OCI-LY3 (cell line): Measurements from ENCODE around the gene NBEA.

Experiments used
- H2AFZ ChIP-seq: fragments of 200-600, 300-600 bp; shearing (Covaris generic); 2 replicates; pipeline ENCODE4 v1.6.0; 2014; ENCODE audit warnings: antibody characterized with exemption, low read depth, low read length
- H3K27ac ChIP-seq: fragments of 200-600, 300-600 bp; sonication (generic); 2 replicates; pipeline ENCODE4 v1.5.1; 2014; ENCODE audit warnings: mild to moderate bottlenecking, low read length, moderate library complexity, mixed read lengths
- H3K27me3 ChIP-seq: fragments of 200-600, 300-600 bp; sonication (generic); 2 replicates; pipeline ENCODE4 v1.6.1; 2014; ENCODE audit warnings: low read depth, low read length, mixed read lengths
- H3K36me3 ChIP-seq: fragments of 200-600, 300-600 bp; sonication (generic); replicated peaks from 2 replicates; pipeline ENCODE3; 2014; ENCODE audit warnings: low read depth, low read length, mixed read lengths
- H3K4me1 ChIP-seq: fragments of 300-600, 200-600 bp; sonication (generic); 2 replicates; pipeline ENCODE4 v1.6.1; 2014; ENCODE audit warnings: low read length, mixed read lengths
- H3K4me2 ChIP-seq: fragments of 200-600, 300-600 bp; sonication (generic); 2 replicates; pipeline ENCODE4 v1.6.1; 2014; ENCODE audit warnings: low read length, mixed read lengths
- H3K4me3 ChIP-seq: fragments of 300-600, 200-600 bp; sonication (generic); 2 replicates; pipeline ENCODE4 v1.5.1; 2014; ENCODE audit warnings: antibody characterized with exemption, mild to moderate bottlenecking, low read length, moderate library complexity
- H3K79me2 ChIP-seq: fragments of 300-600, 200-600 bp; shearing (Covaris generic); 2 replicates; pipeline ENCODE4 v1.6.1; 2014; ENCODE audit warnings: mild to moderate bottlenecking, low read length, mixed read lengths
- H3K9ac ChIP-seq: fragments of 300-600, 200-600 bp; shearing (Covaris generic); 2 replicates; pipeline ENCODE4 v1.6.0; 2014; ENCODE audit warnings: mild to moderate bottlenecking, low read length, moderate library complexity
- H3K9me3 ChIP-seq: fragments of 200-600, 300-600 bp; shearing (Covaris generic); 2 replicates; pipeline ENCODE4 v1.6.1; 2014; ENCODE audit warnings: low read length, mixed read lengths; ENCODE audit not compliant: insufficient read depth
- H4K20me1 ChIP-seq: fragments of 200-600, 300-600 bp; sonication (generic); 2 replicates; pipeline ENCODE4 v1.6.1; 2016; ENCODE audit warnings: low read length, mixed read lengths; ENCODE audit not compliant: insufficient read depth
- CTCF ChIP-seq: fragments of 200-600, 300-600 bp; sonication (generic); IDR thresholded peaks from 2 replicates; pipeline ENCODE4 v1.5.1; 2014; ENCODE audit warnings: antibody characterized with exemption, low read length, low read depth
- EZH2phosphoT487 ChIP-seq: fragments of 200-600 bp; shearing (Covaris generic); IDR thresholded peaks from 2 replicates; pipeline ENCODE4 v1.6.1; 2018; ENCODE audit warnings: antibody characterized with exemption, mixed run types, low read depth

The NBEA gene

GRCh38 chr13:35599384-35599783 is 657.3 kb downstream of the NBEA start:
- Histone ChIP-seq H3K27ac (no peak overlapping the region), H3K36me3 (no peaks in the 10 kb centered on the region), H3K4me3 (no peak overlapping the region), H3K4me1 (no peaks in the 10 kb centered on the region), H3K27me3 (no peaks in the 10 kb centered on the region), H3K9me3 (no peaks in the 10 kb centered on the region), H3K79me2 (no peaks in the 10 kb centered on the region), H3K4me2 (no peak overlapping the region), H2AFZ (no peak overlapping the region), H3K9ac (no peak overlapping the region), H4K20me1 (no peaks in the 10 kb centered on the region)
- TF ChIP-seq EZH2phosphoT487, result no peak
- no peak for TF ChIP-seq CTCF

- Histone ChIP-seq H3K9ac (no peak overlapping the region), H3K4me2 (no peak overlapping the region), H3K4me1 (no peaks in the 10 kb centered on the region), H3K36me3 (no peaks in the 10 kb centered on the region), H3K27ac (no peak overlapping the region), H3K79me2 (no peaks in the 10 kb centered on the region), H3K27me3 (no peaks in the 10 kb centered on the region), H3K4me3 (no peak overlapping the region), H4K20me1 (no peaks in the 10 kb centered on the region), H2AFZ (no peak overlapping the region), H3K9me3 (no peaks in the 10 kb centered on the region)
- no peak for TF ChIP-seq CTCF
- no peak for TF ChIP-seq EZH2phosphoT487
These were observed 658.1 kb downstream of the NBEA start for GRCh38 chr13:35600137-35600536.

GRCh38 chr13:35603593-35604285 is 661.7 kb downstream of the NBEA start:
- Histone ChIP-seq H3K36me3 (no peaks in the 10 kb centered on the region), H3K9me3 (no peaks in the 10 kb centered on the region), H3K4me1 (no peaks in the 10 kb centered on the region), H2AFZ (no peak overlapping the region), H3K4me2 (no peak overlapping the region), H3K27me3 (no peaks in the 10 kb centered on the region), H3K27ac (no peak overlapping the region), H4K20me1 (no peaks in the 10 kb centered on the region), H3K79me2 (no peaks in the 10 kb centered on the region), H3K9ac (no peak overlapping the region), H3K4me3 (no peak overlapping the region)
- TF ChIP-seq EZH2phosphoT487, result no peak
- TF ChIP-seq CTCF, result no peak

GRCh38 chr13:35614666-35615065 is 672.6 kb downstream of the NBEA start:
- no peaks in the 10 kb centered on the region for H3K36me3 ChIP-seq
- H3K27me3 ChIP-seq, result no peaks in the 10 kb centered on the region
- H3K4me1 ChIP-seq, result peaks cover 1% of the 10 kb centered on the region; the same call in 1 of the 2 replicates
- H3K79me2 ChIP-seq, result no peaks in the 10 kb centered on the region
- no peaks in the 10 kb centered on the region for H4K20me1 ChIP-seq
- H2AFZ ChIP-seq, result no peak overlapping the region
- no peak overlapping the region for H3K9ac ChIP-seq
- no peak overlapping the region for H3K4me2 ChIP-seq
- no peaks in the 10 kb centered on the region for H3K9me3 ChIP-seq
- TF ChIP-seq CTCF (no peak), EZH2phosphoT487 (no peak)
- no peak overlapping the region for H3K4me3 ChIP-seq
- H3K27ac ChIP-seq, result no peak overlapping the region
